GM18858 (cell line): ENCODE measurements around the gene FGD4.
A peak's percentile ranks its signal among the peaks of the same experiment; 100 is the strongest.
"Not testable (repeated sequence)": the region's sequence is repeated elsewhere in the genome, so short reads cannot be mapped to it uniquely, and the experiment has no call there.

Experiments used
- ATAC-seq: cut with Tn5 transposase; IDR thresholded peaks from one replicate; pipeline ENCODE4 v1.9.1; 2021; ENCODE audit not compliant: unreplicated experiment

The FGD4 gene

GRCh38 chr12:32551058-32551457, 151.7 kb downstream of the FGD4 start:
- ATAC-seq: no peak

GRCh38 chr12:32558903-32559302, 159.5 kb downstream of the FGD4 start:
- ATAC-seq: peak; percentile 99

GRCh38 chr12:32559434-32559833, 160.1 kb downstream of the FGD4 start:
- ATAC-seq: no peak

- no peak for ATAC-seq
Measured at GRCh38 chr12:32560520-32560919, 161.2 kb downstream of the FGD4 start.

GRCh38 chr12:32561931-32562341, 162.6 kb downstream of the FGD4 start:
- ATAC-seq: no peak

- not testable (repeated sequence) for ATAC-seq
Measured at GRCh38 chr12:32562413-32562812, 163.1 kb downstream of the FGD4 start.

GRCh38 chr12:32566663-32567295, 167.4 kb downstream of the FGD4 start:
- ATAC-seq: no peak

GRCh38 chr12:32567296-32567674, 167.9 kb downstream of the FGD4 start:
- ATAC-seq: no peak

- ATAC-seq: no peak
Measured at GRCh38 chr12:32568228-32568627, 168.9 kb downstream of the FGD4 start.

- no peak for ATAC-seq
Measured at GRCh38 chr12:32569259-32569658, 169.9 kb downstream of the FGD4 start.

- ATAC-seq: no peak
Measured at GRCh38 chr12:32574585-32574984, 175.2 kb downstream of the FGD4 start.

GRCh38 chr12:32577328-32577727, 178.0 kb downstream of the FGD4 start:
- ATAC-seq: no peak

GRCh38 chr12:32583534-32583933, 184.2 kb downstream of the FGD4 start:
- ATAC-seq: no peak

GRCh38 chr12:32585680-32586079, 186.3 kb downstream of the FGD4 start:
- no peak for ATAC-seq

- no peak for ATAC-seq
Measured at GRCh38 chr12:32586390-32586789, 187.0 kb downstream of the FGD4 start.

GRCh38 chr12:32587581-32588495, 188.5 kb downstream of the FGD4 start:
- no peak for ATAC-seq

- ATAC-seq: no peak
Measured at GRCh38 chr12:32588604-32589003, 189.2 kb downstream of the FGD4 start.

GRCh38 chr12:32589165-32589865, 190.0 kb downstream of the FGD4 start:
- no peak for ATAC-seq

- ATAC-seq: no peak
Measured at GRCh38 chr12:32595251-32595650, 195.9 kb downstream of the FGD4 start.

- ATAC-seq: no peak
Measured at GRCh38 chr12:32596030-32596429, 196.7 kb downstream of the FGD4 start.

GRCh38 chr12:32598688-32599087, 199.3 kb downstream of the FGD4 start:
- no peak for ATAC-seq

- no peak for ATAC-seq
Measured at GRCh38 chr12:32600681-32601080, 201.3 kb downstream of the FGD4 start.
